Measurements from ENCODE around the gene LENG1.

DNA sequence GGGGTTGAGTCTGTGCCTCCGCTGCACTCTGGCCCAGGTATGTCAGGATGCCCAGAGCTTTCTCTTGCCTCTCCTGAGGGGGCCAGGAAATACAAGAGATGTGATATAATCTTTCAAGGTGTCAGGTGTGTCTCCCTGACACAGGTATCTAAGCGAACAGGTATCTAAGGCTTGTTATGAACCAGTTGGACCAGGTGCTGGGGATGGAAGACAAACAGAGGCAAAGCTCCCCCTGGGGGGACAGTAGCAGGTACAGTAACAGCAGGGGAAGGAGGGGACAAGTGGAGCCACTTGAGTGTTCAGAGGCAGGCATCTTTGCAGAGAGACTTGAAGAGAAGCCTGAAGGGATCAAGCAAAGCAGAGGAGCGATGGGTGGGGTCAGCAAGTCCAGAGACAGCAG, 2.6 kb downstream of the LENG1 start:
- TF ChIP-seq, protein P1, sequence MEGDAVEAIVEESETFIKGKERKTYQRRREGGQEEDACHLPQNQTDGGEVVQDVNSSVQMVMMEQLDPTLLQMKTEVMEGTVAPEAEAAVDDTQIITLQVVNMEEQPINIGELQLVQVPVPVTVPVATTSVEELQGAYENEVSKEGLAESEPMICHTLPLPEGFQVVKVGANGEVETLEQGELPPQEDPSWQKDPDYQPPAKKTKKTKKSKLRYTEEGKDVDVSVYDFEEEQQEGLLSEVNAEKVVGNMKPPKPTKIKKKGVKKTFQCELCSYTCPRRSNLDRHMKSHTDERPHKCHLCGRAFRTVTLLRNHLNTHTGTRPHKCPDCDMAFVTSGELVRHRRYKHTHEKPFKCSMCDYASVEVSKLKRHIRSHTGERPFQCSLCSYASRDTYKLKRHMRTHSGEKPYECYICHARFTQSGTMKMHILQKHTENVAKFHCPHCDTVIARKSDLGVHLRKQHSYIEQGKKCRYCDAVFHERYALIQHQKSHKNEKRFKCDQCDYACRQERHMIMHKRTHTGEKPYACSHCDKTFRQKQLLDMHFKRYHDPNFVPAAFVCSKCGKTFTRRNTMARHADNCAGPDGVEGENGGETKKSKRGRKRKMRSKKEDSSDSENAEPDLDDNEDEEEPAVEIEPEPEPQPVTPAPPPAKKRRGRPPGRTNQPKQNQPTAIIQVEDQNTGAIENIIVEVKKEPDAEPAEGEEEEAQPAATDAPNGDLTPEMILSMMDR (IDR thresholded peaks at IDR 0.05) = no peak
- no peak for TF ChIP-seq POLR2A (IDR thresholded peaks at IDR 0.05)

Measured in uterus (tissue), 2 donors.